Right lobe of liver (tissue), 4 donors: Measurements from ENCODE around the gene BSND.

Experiments
- POLR2A ChIP-seq: fragments of 450-650 bp; IDR thresholded peaks from one replicate; pipeline ENCODE4 v1.6.1; 2017; ENCODE audit warnings: antibody characterized with exemption, mild to moderate bottlenecking
- TF ChIP-seq, protein P1 (sequence below), 4 donors: fragments of 200-600 bp in 3 of 4; fragments of 450-650 bp in 1 of 4; IDR thresholded peaks; one replicate each; pipeline versions ENCODE4 v1.5.1 to v1.8.0; 2016 to 2022; ENCODE audit warnings: antibody characterized with exemption in 4 of 4, mild to moderate bottlenecking in 2 of 4
- donor health status: DM: no; HTN: no; CAD: no.
- donor health status: DM: no; HTN: no; CAD: no.
- donor health status: DM: no; HTN: yes; CAD: no.

DNA sequence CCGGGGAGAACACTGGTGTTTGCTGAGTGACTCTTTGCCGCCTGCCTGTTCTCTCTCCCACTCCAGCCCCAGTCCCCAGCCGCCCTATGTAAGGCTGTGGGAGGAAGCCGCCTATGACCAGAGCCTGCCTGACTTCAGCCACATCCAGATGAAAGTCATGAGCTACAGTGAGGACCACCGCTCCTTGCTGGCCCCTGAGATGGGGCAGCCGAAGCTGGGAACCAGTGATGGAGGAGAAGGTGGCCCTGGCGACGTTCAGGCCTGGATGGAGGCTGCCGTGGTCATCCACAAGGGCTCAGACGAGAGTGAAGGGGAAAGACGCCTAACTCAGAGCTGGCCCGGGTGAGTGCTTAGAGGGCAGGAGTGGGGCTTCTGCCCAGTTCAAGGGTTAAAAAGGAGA, 8.2 kb downstream of the BSND start:
- TF ChIP-seq, protein P1, sequence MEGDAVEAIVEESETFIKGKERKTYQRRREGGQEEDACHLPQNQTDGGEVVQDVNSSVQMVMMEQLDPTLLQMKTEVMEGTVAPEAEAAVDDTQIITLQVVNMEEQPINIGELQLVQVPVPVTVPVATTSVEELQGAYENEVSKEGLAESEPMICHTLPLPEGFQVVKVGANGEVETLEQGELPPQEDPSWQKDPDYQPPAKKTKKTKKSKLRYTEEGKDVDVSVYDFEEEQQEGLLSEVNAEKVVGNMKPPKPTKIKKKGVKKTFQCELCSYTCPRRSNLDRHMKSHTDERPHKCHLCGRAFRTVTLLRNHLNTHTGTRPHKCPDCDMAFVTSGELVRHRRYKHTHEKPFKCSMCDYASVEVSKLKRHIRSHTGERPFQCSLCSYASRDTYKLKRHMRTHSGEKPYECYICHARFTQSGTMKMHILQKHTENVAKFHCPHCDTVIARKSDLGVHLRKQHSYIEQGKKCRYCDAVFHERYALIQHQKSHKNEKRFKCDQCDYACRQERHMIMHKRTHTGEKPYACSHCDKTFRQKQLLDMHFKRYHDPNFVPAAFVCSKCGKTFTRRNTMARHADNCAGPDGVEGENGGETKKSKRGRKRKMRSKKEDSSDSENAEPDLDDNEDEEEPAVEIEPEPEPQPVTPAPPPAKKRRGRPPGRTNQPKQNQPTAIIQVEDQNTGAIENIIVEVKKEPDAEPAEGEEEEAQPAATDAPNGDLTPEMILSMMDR (IDR thresholded peaks at IDR 0.05) = no peak
- TF ChIP-seq POLR2A = no peak
